Panc1 (cell line): Measurements from ENCODE around the gene TP73. TPM values are rescaled to one million over a fixed set of nuclear protein-coding genes. Genes with fewer than 3 reads are reported as not detected.

Experiments
- ATAC-seq: fragments of 200-7000 bp; cut with Tn5 transposase; 2 replicates; pipeline ENCODE4 v1.9.1; 2020; ENCODE audit warnings: mild to moderate bottlenecking, moderate library complexity
- BruUV-seq: library from RNA; stranded (reverse); fragments of 400-500 nt; replicated peaks from 2 replicates; lab custom pipeline; 2021; lab: Mats Ljungman, UMichigan
- CTCF ChIA-PET: fragments of 300-600 bp; sonication (Branson Sonifier 250); formaldehyde crosslinking; loops from one replicate; lab custom pipeline; 2022; ENCODE audit warnings: antibody characterized with exemption; lab: Charles Lee
- POLR2A ChIA-PET: fragments of 300-600 bp; sonication (Branson Sonifier 250); formaldehyde crosslinking; loops from one replicate; lab custom pipeline; 2022; ENCODE audit warnings: antibody characterized with exemption; lab: Charles Lee
- DNase-seq: peaks from one replicate; pipeline ENCODE4 v3.0.0-alpha.2; 2010; ENCODE audit warnings: low read depth, low spot score
- H3K27ac ChIP-seq: 2 replicates; pipeline ENCODE4 v1.5.1; 2011; ENCODE audit warnings: mild to moderate bottlenecking, low read length, inconsistent platforms
- H3K27me3 ChIP-seq: fragments of 200-500 bp; sonication (Bioruptor generic); 2 replicates; pipeline ENCODE4 v1.6.0; 2014; ENCODE audit warnings: low read length, inconsistent platforms; ENCODE audit not compliant: control insufficient read depth, insufficient read depth
- H3K36me3 ChIP-seq: fragments of 200-500 bp; sonication (Bioruptor generic); 2 replicates; pipeline ENCODE4 v1.5.1; 2014; ENCODE audit warnings: inconsistent platforms, mild to moderate bottlenecking, low read length, moderate library complexity; ENCODE audit not compliant: control insufficient read depth, insufficient read depth
- H3K4me1 ChIP-seq: 2 replicates; pipeline ENCODE4 v1.5.1; 2011; ENCODE audit warnings: inconsistent platforms, mild to moderate bottlenecking, low read length, moderate library complexity; ENCODE audit not compliant: control insufficient read depth, insufficient read depth
- H3K4me3 ChIP-seq, 2 experiments: 2 replicates each; pipeline ENCODE4 v1.5.1; 2011 to 2012; ENCODE audit warnings: low read depth in 2 of 2, low read length in 2 of 2, mild to moderate bottlenecking in 2 of 2, inconsistent platforms in 1 of 2, moderate library complexity in 1 of 2
- H3K9me3 ChIP-seq: fragments of 200-500 bp; sonication (Bioruptor generic); 2 replicates; pipeline ENCODE4 v1.5.1; 2014; ENCODE audit warnings: low read depth, mild to moderate bottlenecking, inconsistent platforms, low read length, moderate library complexity; ENCODE audit not compliant: control insufficient read depth, insufficient read depth
- CTCF ChIP-seq: fragments of 450-650 bp; IDR thresholded peaks from 2 replicates; pipeline ENCODE4 v1.5.1; 2017; ENCODE audit warnings: mild to moderate bottlenecking
- POLR2AphosphoS5 ChIP-seq: IDR thresholded peaks from 2 replicates; pipeline ENCODE4 v1.6.1; 2012; ENCODE audit warnings: mild to moderate bottlenecking, low read depth, low read length, moderate library complexity
- REST ChIP-seq, 2 experiments: IDR thresholded peaks; 2 replicates each; pipeline ENCODE4 v1.6.1; 2011 to 2012; ENCODE audit warnings: low read depth in 2 of 2, control low read depth in 1 of 2, low read length in 1 of 2, mild to moderate bottlenecking in 1 of 2, moderate library complexity in 1 of 2; ENCODE audit not compliant: insufficient read depth in 1 of 2
- SIN3A ChIP-seq: IDR thresholded peaks from 2 replicates; pipeline ENCODE4 v1.6.1; 2012; ENCODE audit warnings: low read depth, mild to moderate bottlenecking, low read length, moderate library complexity, borderline replicate concordance; ENCODE audit not compliant: insufficient read depth
- TCF7L2 ChIP-seq: IDR thresholded peaks from 2 replicates; pipeline ENCODE4 v1.6.1; 2011; ENCODE audit warnings: mild to moderate bottlenecking, low read depth, low read length, inconsistent platforms
- in situ Hi-C: cut with HindIII; loops from 2 replicates; pipeline ENCODE4 v1.10.0; 2016; ENCODE audit warnings: low sequenced_read_pairs, low pct_unique_long_range_greater_than_20kb
- intact Hi-C: fragments of 100-400 bp; cut with micrococcal nuclease; formaldehyde crosslinking; loops from one replicate; pipeline ENCODE4 v1.10.0; 2022; ENCODE audit not compliant: unreplicated experiment
- total RNA-seq: library from RNA; stranded (reverse); gene quantifications from one replicate; pipeline ENCODE4 v1.2.1, GENCODE V29; 2021; ENCODE audit not compliant: unreplicated experiment

The TP73 gene
- total RNA-seq, 1 experiment from 2014 or later: 4.7 TPM

DNA sequence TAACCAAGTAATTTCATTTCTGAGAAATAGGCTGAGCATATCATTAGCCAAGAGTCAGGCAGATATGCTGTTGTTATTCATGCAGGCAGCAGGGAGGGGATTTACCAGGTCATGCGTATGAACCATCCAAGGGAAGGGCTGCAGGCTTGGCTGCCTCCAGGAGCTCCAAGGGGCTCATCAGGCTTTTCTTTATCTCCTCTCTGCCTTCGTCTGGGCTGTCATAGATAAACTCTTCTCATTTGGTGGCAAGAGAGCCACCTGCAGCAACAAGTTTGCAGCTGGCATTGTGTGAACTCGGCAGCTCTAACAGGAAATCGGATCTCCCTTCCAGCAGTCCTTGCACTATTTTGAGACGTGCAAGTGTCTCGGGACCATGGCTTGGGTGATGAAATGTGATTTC is 107.5 kb downstream of the TP73 start:
- Histone ChIP-seq H3K9me3 (no peaks in the 10 kb centered on the region), H3K27ac (no peak overlapping the region), H3K4me3 (no peak overlapping the region), H3K36me3 (no peaks in the 10 kb centered on the region), H3K4me1 (no peaks in the 10 kb centered on the region), H3K27me3 (0 out of 2 replicates have a peak, but pooled peaks cover 3% of the 10 kb centered on the region)
- POLR2A ChIA-PET: no interaction called here
- no TSS peak for BruUV-seq
- intact Hi-C loops (no loop called here), in situ Hi-C loops (no loop called here)
- no peak for ATAC-seq
- TF ChIP-seq POLR2AphosphoS5: no peak
- no peak for TF ChIP-seq REST (IDR thresholded peaks at IDR 0.05; ENCODE audit: insufficient read depth in 1 of 2, low read depth in 2 of 2, low read length in 1 of 2)
- TF ChIP-seq TCF7L2: no peak
- no peak for TF ChIP-seq SIN3A
- TF ChIP-seq CTCF: no peak
- CTCF ChIA-PET: no interaction called here
- DNase-seq: no peak

GRCh38 chr1:3761296-3762010 is 109.1 kb downstream of the TP73 start:
- Histone ChIP-seq H3K27me3 (0 out of 2 replicates have a peak, but pooled peaks cover 3% of the 10 kb centered on the region), H3K4me3 (no peak overlapping the region), H3K4me1 (no peaks in the 10 kb centered on the region), H3K27ac (no peak overlapping the region), H3K36me3 (no peaks in the 10 kb centered on the region), H3K9me3 (no peaks in the 10 kb centered on the region)
- BruUV-seq: no TSS peak
- intact Hi-C loops (no loop called here), in situ Hi-C loops (no loop called here)
- ChIA-PET CTCF (interaction anchor here (1.3 kb wide), 1 partner anchor 14 kb away, joined by 3 read pairs; no protein-coding TSS in a partner anchor), POLR2A (no interaction called here)
- ATAC-seq (no peak), DNase-seq (no peak)
- no peak for TF ChIP-seq SIN3A
- TF ChIP-seq POLR2AphosphoS5: no peak
- no peak for TF ChIP-seq CTCF
- TF ChIP-seq REST (IDR thresholded peaks at IDR 0.05; ENCODE audit: insufficient read depth in 1 of 2, low read depth in 2 of 2, low read length in 1 of 2): no peak
- TF ChIP-seq TCF7L2: no peak
